Esophagus squamous epithelium (tissue), 4 donors: ENCODE measurements around the gene ZNF10.

ENCODE experiments used
- CTCF ChIP-seq, 6 experiments: fragments of 450-650 bp in 4 of 6; fragments of 200-600 bp in 2 of 6; sonication (generic) in 2 of 6; IDR thresholded peaks; one replicate each; pipeline ENCODE4 v1.5.1; 2016 to 2019; ENCODE audit warnings: antibody characterized with exemption in 6 of 6, mild to moderate bottlenecking in 4 of 6, moderate library complexity in 4 of 6
- POLR2A ChIP-seq, 4 donors: fragments of 450-650 bp; IDR thresholded peaks; one replicate each; pipeline ENCODE4 v1.6.1; 2017; ENCODE audit warnings: antibody characterized with exemption in 4 of 4, mild to moderate bottlenecking in 4 of 4, moderate library complexity in 3 of 4

GRCh38 chr12:133106253-133106652 lies 24.2 kb upstream of the ZNF10 start:
- no peak for TF ChIP-seq CTCF (IDR thresholded peaks at IDR 0.05)
- no peak for TF ChIP-seq POLR2A (IDR thresholded peaks at IDR 0.05)
